HG02981 (cell line): ENCODE results near the gene ADSS1.

Source experiments
- ATAC-seq: cut with Tn5 transposase; IDR thresholded peaks from one replicate; pipeline ENCODE4 v1.9.1; 2021; ENCODE audit warnings: mild to moderate bottlenecking, moderate library complexity; ENCODE audit not compliant: unreplicated experiment

The ADSS1 gene

GRCh38 chr14:104686624-104687517 is 37.2 kb upstream of the ADSS1 start:
- no peak for ATAC-seq

GRCh38 chr14:104687601-104688504 is 36.2 kb upstream of the ADSS1 start:
- ATAC-seq: no peak

- no peak for ATAC-seq
Measured at GRCh38 chr14:104688505-104689108, 35.4 kb upstream of the ADSS1 start.

GRCh38 chr14:104689109-104689880 is 34.7 kb upstream of the ADSS1 start, which contains the start of gene INF2:
Gene INF2, plus strand, starts transcription at chr14:104689618. Its CDS starts 11,748 bp downstream, at chr14:104701366.
- ATAC-seq: no peak

GRCh38 chr14:104689881-104690711 is 33.9 kb upstream of the ADSS1 start:
- ATAC-seq: no peak

GRCh38 chr14:104690861-104691455 is 33.1 kb upstream of the ADSS1 start:
- no peak for ATAC-seq

- no peak for ATAC-seq
Measured at GRCh38 chr14:104691546-104692260, 32.3 kb upstream of the ADSS1 start.

GRCh38 chr14:104692261-104692938 is 31.6 kb upstream of the ADSS1 start:
- no peak for ATAC-seq

GRCh38 chr14:104692939-104693315 is 31.1 kb upstream of the ADSS1 start:
- ATAC-seq: no peak

- no peak for ATAC-seq
Measured at GRCh38 chr14:104693482-104694431, 30.3 kb upstream of the ADSS1 start.

GRCh38 chr14:104694475-104694950 is 29.5 kb upstream of the ADSS1 start:
- no peak for ATAC-seq

- ATAC-seq: no peak
Measured at GRCh38 chr14:104694991-104695659, 28.9 kb upstream of the ADSS1 start.

- ATAC-seq: no peak
Measured at GRCh38 chr14:104695660-104696000, 28.4 kb upstream of the ADSS1 start.

- ATAC-seq: no peak
Measured at GRCh38 chr14:104696671-104697316, 27.2 kb upstream of the ADSS1 start.

- no peak for ATAC-seq
Measured at GRCh38 chr14:104697317-104697703, 26.7 kb upstream of the ADSS1 start.
